HG02885 (cell line): ENCODE data around the gene UBE2O.

Source experiments
- ATAC-seq: cut with Tn5 transposase; IDR thresholded peaks from one replicate; pipeline ENCODE4 v1.9.1; 2021; ENCODE audit warnings: mild to moderate bottlenecking; ENCODE audit not compliant: unreplicated experiment, poor library complexity

UBE2O gene

GRCh38 chr17:76487451-76488192 lies 34.7 kb upstream of the UBE2O start:
- ATAC-seq, result no peak

DNA sequence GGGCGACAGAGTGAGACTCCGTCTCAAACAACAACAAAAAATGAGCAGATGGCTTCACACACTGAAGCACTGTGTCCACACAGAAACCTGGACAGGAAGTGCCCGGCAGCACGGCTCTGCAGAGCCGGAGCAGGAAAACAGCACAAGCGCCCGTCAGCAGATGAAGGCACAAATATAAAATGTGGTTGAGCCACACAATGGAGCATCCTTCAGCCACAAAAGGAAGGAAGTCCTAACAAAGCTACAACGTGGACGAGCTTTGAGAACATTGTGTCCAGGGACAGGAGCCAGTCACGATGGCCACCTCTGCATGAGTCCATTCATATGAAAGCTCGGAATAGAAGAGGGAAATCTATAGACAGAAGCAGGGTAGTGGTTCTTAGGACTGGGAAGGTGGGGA lies 32.6 kb upstream of the UBE2O start:
- ATAC-seq, result no peak

DNA sequence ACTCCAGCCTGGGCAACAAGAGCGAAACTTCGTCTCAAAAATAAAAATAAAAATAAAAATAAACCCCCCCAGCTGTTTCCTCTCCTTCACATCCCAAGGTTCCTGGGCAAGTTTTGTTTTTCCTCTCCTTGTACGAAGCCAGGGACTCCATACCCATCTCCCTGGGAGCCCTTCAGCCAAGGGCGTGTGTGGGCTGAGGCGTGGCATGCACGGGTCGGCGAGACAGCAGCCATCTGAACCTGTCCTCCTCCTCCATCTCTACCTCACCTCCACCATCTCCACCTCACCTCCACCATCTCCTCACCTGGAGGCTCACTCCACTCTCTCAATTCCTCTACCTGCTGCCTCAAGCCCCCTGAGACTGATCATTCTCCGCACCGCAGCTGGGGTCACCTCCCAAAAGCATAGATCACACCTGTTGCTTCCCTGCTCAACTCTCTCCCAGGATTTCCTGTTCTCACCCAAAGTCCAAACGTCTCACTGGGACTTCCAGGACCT lies 31.3 kb upstream of the UBE2O start:
- no peak for ATAC-seq

DNA sequence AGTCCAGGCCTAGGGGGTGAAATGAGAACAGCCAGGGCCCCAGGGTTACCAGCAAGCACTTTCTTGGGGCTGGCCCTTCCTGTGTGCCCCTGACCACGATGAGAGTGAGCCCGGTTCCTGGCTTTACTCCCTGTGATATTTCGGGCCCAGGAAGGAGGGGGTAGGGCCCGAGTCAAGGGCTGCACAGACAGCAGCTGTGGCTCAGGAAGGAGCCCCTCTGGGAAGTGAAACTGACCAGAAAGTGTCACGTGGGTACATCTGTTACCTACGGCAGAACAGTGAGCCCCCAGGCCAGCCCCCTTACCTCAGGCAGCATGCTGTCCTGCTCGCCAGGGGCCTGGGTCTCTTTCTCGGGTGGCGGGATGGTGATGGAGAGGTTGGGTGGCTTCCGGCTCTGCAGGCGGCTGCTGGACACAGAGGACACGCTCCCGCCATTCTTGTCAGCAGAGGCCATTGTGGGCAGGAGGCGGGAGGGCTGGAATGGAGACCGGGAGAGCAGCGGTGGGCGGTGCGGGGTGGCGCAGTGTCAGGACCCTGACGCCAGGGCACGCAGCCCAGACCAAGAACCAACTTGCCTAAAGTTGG lies 28.2 kb upstream of the UBE2O start:
- ATAC-seq, result peak; percentile 66

GRCh38 chr17:76480632-76481031 lies 27.7 kb upstream of the UBE2O start:
- ATAC-seq, result peak; percentile 19

DNA sequence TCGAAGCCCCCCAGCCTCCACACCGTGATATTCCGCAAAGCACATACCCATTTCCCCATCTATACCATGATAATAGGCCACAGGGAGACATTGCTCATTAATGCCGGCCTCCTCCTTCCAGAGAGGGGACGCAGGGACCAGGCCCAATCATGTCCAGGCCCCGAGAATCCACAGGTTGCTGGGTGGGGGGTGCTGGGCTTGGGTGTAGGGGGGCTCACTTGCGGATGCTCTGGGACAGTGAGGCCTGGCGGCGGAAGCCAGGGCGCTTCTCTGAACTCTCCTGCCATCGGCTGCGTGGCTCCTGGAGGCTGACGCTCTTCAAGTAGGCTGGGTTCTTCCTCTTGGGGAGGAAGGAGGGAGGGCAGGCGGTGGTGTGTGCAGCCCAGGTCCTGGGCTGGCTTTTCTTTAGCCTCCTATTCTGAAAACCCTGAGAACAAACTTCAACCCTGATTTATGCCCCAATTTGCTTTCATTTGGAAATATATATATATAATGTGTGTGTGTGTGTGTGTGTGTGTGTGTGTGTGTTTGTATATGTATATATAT lies 26.6 kb upstream of the UBE2O start:
- no peak for ATAC-seq

DNA sequence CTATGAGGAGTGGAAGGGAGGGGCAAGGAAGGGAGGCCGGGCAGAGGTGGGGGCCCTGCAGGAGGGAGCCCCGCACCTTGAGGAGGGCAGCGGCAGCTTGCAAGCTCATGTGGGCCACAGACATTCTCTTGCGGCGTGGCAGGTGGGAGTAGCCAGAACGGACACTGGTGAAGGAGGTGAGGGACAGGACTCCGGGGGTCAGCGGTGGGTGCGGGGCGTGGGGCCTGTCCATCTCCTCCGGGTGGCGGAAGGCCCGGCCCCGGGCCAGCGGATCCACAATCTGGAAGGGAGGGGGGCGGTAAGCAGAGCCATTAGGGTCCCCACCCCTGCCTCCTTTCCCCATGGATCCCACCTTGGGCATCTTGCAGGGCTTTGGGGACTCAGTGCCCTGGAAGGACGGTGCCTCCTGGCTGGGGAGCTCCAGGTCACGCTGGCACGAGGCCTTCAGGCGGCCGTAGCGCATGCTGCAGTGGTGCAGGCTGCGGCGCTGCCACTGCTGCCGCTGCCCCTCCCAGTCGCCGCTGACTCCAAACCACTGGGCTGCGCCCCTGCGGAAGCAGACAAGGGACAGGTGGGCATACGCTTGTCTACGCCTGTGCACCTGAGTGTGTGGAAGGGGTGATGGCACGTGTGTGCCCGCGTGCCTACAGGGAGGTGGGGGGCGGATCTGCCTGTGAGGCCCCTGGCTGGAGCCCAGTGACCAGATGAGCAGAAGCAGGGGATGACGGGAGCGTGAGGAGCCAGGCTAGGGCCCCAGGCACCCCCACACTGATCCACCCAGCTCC lies 26.0 kb upstream of the UBE2O start:
- no peak for ATAC-seq

- ATAC-seq, result no peak
Observed at GRCh38 chr17:76478097-76478496, 25.1 kb upstream of the UBE2O start.

DNA sequence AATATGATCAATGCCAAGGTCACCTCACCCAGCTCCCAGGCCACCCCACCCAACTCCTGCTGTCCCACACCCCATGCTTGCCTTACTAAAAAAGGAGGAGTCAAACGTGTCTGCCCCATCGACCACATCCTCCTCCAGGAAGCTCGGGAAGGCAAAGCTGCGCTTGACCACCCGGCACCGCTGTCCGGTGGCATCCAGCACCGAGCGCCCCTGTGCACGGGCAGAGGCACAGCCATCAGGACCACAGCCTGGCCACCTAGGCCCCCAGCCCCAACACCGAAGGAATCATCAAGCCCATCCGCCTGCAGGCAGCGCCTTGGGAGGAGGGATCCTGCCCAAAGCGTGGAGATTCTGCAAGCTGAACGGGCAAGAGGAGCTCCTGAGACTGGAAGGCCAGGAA lies 24.6 kb upstream of the UBE2O start:
- no peak for ATAC-seq

DNA sequence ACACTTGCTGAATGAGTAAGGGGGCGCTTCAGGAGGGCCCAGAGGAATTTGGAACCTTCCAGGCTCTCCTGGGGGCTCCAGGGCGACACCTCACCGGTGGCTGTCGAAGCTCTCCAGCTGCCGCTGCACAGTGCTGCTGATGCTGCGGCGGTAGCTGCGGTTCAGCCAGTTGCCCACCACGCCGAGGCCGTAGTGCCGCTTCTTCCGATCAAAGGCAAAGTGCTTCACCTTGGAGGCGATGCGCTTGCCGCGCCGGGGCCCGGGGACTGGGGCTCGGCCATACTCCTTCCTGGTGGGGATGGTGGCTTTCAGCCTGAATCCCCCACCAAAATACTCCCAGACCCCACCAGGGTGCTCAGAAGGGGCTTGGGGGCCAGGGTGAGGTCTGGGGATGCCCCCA lies 23.8 kb upstream of the UBE2O start:
- ATAC-seq, result no peak

DNA sequence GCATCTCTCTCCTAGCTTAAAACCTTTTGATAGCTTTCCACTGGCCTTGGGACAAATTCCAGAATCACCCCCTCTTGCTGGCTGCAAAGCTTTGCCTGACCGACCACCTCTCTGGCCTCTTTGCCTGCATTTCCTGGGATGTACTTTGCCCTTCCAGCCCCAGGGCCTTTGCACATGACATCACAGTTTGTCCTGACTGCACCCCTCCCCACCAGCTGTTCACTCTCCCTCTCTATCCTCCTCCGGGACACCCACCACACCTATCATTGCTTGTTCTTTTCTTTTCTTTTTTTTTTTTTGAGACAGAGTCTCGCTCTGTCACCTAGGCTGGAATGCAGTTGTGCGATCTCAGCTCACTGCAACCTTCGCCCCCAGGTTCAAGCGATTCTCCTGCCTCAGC lies 22.4 kb upstream of the UBE2O start:
- ATAC-seq, result no peak

- ATAC-seq, result no peak
Observed at GRCh38 chr17:76474894-76475293, 21.9 kb upstream of the UBE2O start.

DNA sequence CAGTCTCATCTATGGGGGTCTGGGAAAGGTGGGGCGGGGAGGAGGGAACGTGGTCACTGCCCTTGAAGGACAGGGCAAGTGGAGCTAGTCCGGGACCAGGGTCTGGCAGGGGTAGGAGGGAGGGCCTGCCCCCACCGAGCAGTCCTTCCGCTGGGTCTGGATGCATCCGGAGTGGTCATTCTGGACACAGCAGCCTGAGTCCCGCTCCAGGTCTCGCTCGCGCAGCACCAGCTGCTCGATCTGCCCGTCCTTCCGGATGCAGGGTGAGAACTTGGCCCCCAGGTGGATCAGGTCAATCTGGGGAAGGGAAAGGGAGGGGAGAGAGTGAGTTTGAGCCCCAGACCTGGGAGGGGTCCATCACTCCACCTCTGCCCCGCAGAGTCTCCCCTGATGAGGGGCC lies 21.3 kb upstream of the UBE2O start:
- no peak for ATAC-seq

GRCh38 chr17:76473541-76473985 lies 20.6 kb upstream of the UBE2O start:
- ATAC-seq, result no peak

- no peak for ATAC-seq
Observed at GRCh38 chr17:76472726-76473125, 19.8 kb upstream of the UBE2O start.

DNA sequence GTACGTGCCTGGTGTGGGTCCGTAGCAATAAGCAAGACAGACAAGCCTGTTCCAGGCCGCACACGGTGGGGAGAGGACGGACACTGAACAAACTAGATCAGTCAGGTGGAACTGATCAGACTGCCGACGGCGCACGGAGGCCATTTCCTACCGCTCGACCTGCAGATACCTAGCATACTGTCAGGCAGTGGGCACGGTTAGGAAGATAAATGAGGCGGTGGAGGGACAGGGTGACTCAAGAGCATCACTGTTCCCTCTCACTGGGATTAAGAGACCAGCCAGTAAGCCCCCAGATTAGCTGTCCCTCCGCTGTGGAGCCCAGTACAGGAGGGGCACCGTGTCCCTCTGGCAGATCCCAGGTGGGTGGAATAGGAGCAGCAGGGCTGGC lies 19.3 kb upstream of the UBE2O start:
- ATAC-seq, result no peak

- ATAC-seq, result no peak
Observed at GRCh38 chr17:76471498-76472257, 18.7 kb upstream of the UBE2O start.

DNA sequence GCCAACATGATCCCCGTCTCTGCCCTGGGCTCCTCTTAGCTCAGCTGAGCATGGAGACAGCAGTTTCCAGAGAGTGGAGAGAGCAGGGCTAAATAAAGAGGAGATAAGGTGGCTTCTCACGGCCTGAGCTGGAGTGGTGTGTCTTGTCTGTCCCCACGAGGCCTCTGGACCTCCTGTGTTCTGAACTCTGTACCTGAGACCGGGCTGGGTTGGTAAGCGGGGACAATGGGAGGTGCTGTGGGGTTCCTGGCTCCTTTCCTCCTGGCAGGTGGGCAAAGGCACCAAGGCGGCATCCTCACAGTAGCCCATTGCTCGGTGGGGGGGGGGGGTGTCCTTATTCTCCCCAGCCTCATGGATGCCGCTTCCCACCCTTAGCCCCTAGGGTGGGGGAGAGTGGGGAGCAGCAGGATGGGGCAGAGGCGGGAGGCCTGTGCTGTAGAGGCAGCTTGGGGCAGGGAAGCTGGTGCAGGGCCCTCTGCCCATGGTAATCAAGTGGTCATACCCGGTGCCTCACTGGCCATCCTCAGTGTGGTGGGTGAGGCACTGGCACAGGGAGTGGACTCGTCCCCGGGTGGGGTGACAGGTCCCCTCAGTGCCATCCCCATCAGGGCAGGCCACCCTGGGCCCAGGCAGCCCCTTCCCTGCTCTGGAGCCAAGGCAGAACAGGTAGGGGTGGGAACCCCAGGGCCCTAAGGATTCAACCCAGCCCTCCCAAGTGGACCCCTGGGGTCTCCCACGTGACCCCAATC lies 17.2 kb upstream of the UBE2O start:
- ATAC-seq, result no peak
